ENCODE results near the gene POLDIP2.

Gene POLDIP2

DNA sequence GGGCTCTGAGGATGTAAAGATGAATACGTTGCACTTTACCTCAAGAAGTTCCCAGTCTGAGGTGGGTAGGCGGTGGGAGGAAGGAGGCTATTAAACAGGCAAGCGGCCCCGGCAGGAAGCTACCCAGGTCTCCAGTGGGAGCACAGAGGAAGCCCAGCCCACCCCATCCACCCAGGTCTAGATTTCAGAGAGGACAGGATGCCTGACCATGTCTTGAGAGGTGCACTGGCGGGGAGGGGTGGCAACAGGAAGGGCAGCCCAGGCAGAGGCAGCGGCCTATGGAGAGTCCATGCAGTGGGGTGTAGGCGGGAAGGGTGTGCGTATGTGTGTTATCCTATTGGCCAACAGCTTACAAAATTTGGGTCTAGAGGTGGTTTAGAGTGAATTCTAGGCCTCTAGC is 28.1 kb upstream of the POLDIP2 start:
- no peak for TF ChIP-seq FOXP2 (optimal IDR thresholded peaks at IDR 0.05; ENCODE audit: borderline replicate concordance, extremely low read depth, extremely low read length, insufficient read depth)
- no peak for TF ChIP-seq SIN3A (IDR thresholded peaks at IDR 0.05; ENCODE audit: borderline replicate concordance, insufficient read depth, low read length)
- TF ChIP-seq, protein P1, sequence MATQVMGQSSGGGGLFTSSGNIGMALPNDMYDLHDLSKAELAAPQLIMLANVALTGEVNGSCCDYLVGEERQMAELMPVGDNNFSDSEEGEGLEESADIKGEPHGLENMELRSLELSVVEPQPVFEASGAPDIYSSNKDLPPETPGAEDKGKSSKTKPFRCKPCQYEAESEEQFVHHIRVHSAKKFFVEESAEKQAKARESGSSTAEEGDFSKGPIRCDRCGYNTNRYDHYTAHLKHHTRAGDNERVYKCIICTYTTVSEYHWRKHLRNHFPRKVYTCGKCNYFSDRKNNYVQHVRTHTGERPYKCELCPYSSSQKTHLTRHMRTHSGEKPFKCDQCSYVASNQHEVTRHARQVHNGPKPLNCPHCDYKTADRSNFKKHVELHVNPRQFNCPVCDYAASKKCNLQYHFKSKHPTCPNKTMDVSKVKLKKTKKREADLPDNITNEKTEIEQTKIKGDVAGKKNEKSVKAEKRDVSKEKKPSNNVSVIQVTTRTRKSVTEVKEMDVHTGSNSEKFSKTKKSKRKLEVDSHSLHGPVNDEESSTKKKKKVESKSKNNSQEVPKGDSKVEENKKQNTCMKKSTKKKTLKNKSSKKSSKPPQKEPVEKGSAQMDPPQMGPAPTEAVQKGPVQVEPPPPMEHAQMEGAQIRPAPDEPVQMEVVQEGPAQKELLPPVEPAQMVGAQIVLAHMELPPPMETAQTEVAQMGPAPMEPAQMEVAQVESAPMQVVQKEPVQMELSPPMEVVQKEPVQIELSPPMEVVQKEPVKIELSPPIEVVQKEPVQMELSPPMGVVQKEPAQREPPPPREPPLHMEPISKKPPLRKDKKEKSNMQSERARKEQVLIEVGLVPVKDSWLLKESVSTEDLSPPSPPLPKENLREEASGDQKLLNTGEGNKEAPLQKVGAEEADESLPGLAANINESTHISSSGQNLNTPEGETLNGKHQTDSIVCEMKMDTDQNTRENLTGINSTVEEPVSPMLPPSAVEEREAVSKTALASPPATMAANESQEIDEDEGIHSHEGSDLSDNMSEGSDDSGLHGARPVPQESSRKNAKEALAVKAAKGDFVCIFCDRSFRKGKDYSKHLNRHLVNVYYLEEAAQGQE (IDR thresholded peaks at IDR 0.05; ENCODE audit: insufficient read depth in 1 of 2, low read depth in 2 of 2, low read length in 2 of 2), result no peak
- TF ChIP-seq POLR2AphosphoS5 (IDR thresholded peaks at IDR 0.05; ENCODE audit: low read depth, low read length), result no peak
- no peak for TF ChIP-seq TAF1 (IDR thresholded peaks at IDR 0.05; ENCODE audit: borderline replicate concordance, insufficient read depth, low read length)

- TF ChIP-seq TAF1 (IDR thresholded peaks at IDR 0.05; ENCODE audit: borderline replicate concordance, insufficient read depth, low read length) (no peak), SIN3A (IDR thresholded peaks at IDR 0.05; ENCODE audit: borderline replicate concordance, insufficient read depth, low read length) (no peak), POLR2AphosphoS5 (IDR thresholded peaks at IDR 0.05; ENCODE audit: low read depth, low read length) (no peak)
- TF ChIP-seq, protein P1 (IDR thresholded peaks at IDR 0.05; ENCODE audit: insufficient read depth in 1 of 2, low read depth in 2 of 2, low read length in 2 of 2), result no peak
Observed at GRCh38 chr17:28385037-28385400, 27.7 kb upstream of the POLDIP2 start.

DNA sequence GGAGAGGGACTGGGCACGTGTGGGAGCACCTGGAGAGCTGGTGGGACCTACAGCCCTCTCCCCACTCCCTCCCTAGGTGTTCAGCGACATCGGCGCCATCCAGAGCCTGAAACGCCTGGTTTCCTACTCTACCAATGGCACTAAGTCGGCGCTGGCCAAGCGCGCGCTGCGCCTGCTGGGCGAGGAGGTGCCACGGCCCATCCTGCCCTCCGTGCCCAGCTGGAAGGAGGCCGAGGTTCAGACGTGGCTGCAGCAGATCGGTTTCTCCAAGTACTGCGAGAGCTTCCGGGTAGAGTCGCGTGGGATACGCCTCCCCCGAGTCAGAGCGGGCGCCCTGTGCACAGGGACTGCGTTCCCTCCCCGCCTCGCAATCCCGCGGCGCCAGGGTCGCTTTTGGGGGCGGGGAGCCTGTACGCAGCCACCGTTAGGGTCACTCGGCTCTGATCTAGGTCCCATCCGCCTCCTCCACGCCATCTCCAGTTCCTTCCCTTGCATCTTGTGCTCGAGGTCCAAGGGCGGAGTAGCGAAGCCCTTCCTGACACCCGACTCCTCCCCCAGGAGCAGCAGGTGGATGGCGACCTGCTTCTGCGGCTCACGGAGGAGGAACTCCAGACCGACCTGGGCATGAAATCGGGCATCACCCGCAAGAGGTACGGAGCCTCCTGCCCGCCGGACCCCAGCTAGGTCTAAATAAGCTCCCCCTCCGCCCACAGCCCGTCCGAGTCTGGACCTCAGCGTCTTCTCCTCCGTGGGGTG is 27.1 kb upstream of the POLDIP2 start:
- TF ChIP-seq, protein P1 (IDR thresholded peaks at IDR 0.05; ENCODE audit: insufficient read depth in 1 of 2, low read depth in 2 of 2, low read length in 2 of 2), result no peak
- TF ChIP-seq FOXP2 (optimal IDR thresholded peaks at IDR 0.05; ENCODE audit: borderline replicate concordance, extremely low read depth, extremely low read length, insufficient read depth), result no peak
- no peak for TF ChIP-seq SIN3A (IDR thresholded peaks at IDR 0.05; ENCODE audit: borderline replicate concordance, insufficient read depth, low read length)
- TF ChIP-seq POLR2AphosphoS5 (IDR thresholded peaks at IDR 0.05; ENCODE audit: low read depth, low read length), result no peak
- no peak for TF ChIP-seq TAF1 (IDR thresholded peaks at IDR 0.05; ENCODE audit: borderline replicate concordance, insufficient read depth, low read length)

DNA sequence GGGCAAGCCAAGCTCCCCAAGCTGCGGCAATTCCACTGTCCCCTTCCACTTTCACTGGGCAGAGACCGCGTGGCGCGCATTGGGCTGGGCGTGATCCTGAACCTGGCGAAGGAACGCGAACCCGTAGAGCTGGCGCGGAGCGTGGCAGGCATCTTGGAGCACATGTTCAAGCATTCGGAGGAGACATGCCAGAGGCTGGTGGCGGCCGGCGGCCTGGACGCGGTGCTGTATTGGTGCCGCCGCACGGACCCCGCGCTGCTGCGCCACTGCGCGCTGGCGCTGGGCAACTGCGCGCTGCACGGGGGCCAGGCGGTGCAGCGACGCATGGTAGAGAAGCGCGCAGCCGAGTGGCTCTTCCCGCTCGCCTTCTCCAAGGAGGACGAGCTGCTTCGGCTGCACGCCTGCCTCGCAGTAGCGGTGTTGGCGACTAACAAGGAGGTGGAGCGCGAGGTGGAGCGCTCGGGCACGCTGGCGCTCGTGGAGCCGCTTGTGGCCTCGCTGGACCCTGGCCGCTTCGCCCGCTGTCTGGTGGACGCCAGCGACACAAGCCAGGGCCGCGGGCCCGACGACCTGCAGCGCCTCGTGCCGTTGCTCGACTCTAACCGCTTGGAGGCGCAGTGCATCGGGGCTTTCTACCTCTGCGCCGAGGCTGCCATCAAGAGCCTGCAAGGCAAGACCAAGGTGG is 24.0 kb upstream of the POLDIP2 start:
- no peak for TF ChIP-seq FOXP2 (optimal IDR thresholded peaks at IDR 0.05; ENCODE audit: borderline replicate concordance, extremely low read depth, extremely low read length, insufficient read depth)

DNA sequence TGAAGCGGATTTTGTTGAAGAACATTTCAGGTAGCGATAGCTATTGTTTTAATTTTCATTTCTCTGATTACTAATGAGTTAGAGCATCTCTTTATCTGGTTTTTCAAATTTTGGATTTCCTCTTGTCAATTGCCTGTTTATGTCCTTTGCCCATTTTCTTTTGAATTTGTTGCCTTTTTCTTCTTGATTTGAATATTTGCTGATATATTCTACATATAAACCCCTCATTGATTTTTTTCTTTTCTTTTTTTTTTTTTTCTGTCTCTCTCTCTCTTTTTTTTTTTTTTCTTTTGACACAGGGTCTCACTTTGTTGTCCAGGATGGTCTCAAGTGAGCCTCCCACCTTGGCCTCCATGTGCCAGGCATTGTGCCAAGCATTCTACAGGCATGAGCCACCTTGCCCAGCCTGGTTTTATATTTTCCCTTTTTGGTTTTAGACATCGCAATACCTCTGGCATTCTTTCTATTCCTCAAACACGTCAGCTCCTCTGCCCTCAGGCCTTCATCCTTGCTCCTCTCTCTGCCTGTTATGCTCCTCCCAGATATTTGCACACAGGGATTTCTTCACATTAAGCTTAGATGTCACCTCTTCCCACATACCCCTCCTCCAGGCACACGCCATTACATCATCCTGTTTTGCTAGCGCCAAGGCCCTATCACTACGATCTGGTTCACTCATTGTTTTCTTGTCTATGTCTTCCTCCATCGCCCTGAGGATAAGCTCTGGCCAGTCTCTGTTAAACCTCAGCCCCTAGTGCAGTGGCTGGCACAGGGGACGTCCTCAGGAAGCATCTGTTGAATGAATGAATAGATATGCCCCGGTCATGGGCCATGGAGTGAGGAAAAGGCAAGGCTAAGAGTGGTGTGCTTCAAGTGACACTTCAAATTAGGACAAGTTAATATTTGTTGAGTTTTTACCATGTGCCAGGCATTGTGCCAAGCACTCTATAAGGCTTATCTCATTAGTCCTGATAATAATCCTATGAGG is 22.8 kb upstream of the POLDIP2 start:
- peak; percentile 37; the same call in 1 of the 2 replicates for TF ChIP-seq POLR2AphosphoS5 (IDR thresholded peaks at IDR 0.05; ENCODE audit: low read depth, low read length)
- no peak for TF ChIP-seq FOXP2 (optimal IDR thresholded peaks at IDR 0.05; ENCODE audit: borderline replicate concordance, extremely low read depth, extremely low read length, insufficient read depth)
- TF ChIP-seq TAF1 (IDR thresholded peaks at IDR 0.05; ENCODE audit: borderline replicate concordance, insufficient read depth, low read length), result no peak
- peak; percentile 48; the same call in 1 of the 2 replicates for TF ChIP-seq SIN3A (IDR thresholded peaks at IDR 0.05; ENCODE audit: borderline replicate concordance, insufficient read depth, low read length)
- TF ChIP-seq, protein P1 (IDR thresholded peaks at IDR 0.05; ENCODE audit: insufficient read depth in 1 of 2, low read depth in 2 of 2, low read length in 2 of 2), result peak in 1 of 2 experiments; percentile 67; a peak in 1 of 4 replicates
